Measurements from ENCODE around the gene B4GALNT4.
"Not testable (repeated sequence)": the region's sequence is repeated elsewhere in the genome, so short reads cannot be mapped to it uniquely, and the experiment has no call there.

The B4GALNT4 gene

GRCh38 chr11:393219-394033 is 24.1 kb downstream of the B4GALNT4 start:
- DNase-seq (ENCODE audit: low read depth), result no peak

GRCh38 chr11:394034-394857 is 24.9 kb downstream of the B4GALNT4 start, which contains the start of gene PKP3:
PKP3 (plus strand) TSS chr11:394209; CDS start chr11:394293, 84 bp downstream.
- no peak for DNase-seq (ENCODE audit: low read depth)

- no peak for DNase-seq (ENCODE audit: low read depth)
These were observed 25.8 kb downstream of the B4GALNT4 start for GRCh38 chr11:394858-395655.

- DNase-seq (ENCODE audit: low read depth), result no peak
These were observed 26.6 kb downstream of the B4GALNT4 start for GRCh38 chr11:395866-396265.

GRCh38 chr11:396511-396947 is 27.2 kb downstream of the B4GALNT4 start:
- DNase-seq (ENCODE audit: low read depth), result no peak

GRCh38 chr11:396948-397548 is 27.7 kb downstream of the B4GALNT4 start:
- no peak for DNase-seq (ENCODE audit: low read depth)

GRCh38 chr11:398826-399225 is 29.5 kb downstream of the B4GALNT4 start:
- DNase-seq (ENCODE audit: low read depth), result no peak

- DNase-seq (ENCODE audit: low read depth), result no peak
These were observed 30.5 kb downstream of the B4GALNT4 start for GRCh38 chr11:399731-400211.

- DNase-seq (ENCODE audit: low read depth), result no peak
These were observed 31.0 kb downstream of the B4GALNT4 start for GRCh38 chr11:400241-400689.

GRCh38 chr11:401196-401595 is 31.9 kb downstream of the B4GALNT4 start:
- not testable (repeated sequence) for DNase-seq (ENCODE audit: low read depth)

GRCh38 chr11:403021-403760 is 33.9 kb downstream of the B4GALNT4 start:
- DNase-seq (ENCODE audit: low read depth), result no peak

- no peak for DNase-seq (ENCODE audit: low read depth)
These were observed 34.6 kb downstream of the B4GALNT4 start for GRCh38 chr11:403761-404431.

GRCh38 chr11:404551-405264 is 35.4 kb downstream of the B4GALNT4 start:
- no peak for DNase-seq (ENCODE audit: low read depth)

GRCh38 chr11:405323-405953 is 36.1 kb downstream of the B4GALNT4 start:
- no peak for DNase-seq (ENCODE audit: low read depth)

GRCh38 chr11:405954-406795 is 36.9 kb downstream of the B4GALNT4 start:
- no peak for DNase-seq (ENCODE audit: low read depth)

GRCh38 chr11:406796-407650 is 37.7 kb downstream of the B4GALNT4 start:
- peak; percentile 82 for DNase-seq (ENCODE audit: low read depth)

- DNase-seq (ENCODE audit: low read depth), result no peak
These were observed 38.4 kb downstream of the B4GALNT4 start for GRCh38 chr11:407651-408123.
